ENCODE measurements around the gene CACNA2D3.
A peak's percentile ranks its signal among the peaks of the same experiment; 100 is the strongest.

The CACNA2D3 gene

DNA sequence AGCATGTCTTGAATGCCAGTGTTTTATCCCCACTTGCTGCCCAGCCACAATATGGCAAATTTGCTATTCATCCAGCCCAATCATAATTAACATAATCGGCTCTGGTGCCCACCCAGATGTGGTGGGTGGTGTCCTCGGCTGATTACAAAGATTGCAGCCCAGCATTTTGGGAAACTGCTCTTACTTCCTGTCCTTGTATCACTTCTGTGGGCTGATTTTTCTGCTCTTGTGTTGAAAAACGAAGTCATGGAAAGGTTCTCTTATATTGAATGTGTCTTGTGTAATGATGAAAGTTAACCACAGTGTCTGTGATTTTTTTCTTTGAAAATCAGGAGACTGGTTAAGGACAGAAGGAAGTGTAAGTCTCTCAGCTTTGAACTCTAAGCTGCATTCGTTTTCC, 141.7 kb downstream of the CACNA2D3 start:
- FAIRE-seq = no peak

DNA sequence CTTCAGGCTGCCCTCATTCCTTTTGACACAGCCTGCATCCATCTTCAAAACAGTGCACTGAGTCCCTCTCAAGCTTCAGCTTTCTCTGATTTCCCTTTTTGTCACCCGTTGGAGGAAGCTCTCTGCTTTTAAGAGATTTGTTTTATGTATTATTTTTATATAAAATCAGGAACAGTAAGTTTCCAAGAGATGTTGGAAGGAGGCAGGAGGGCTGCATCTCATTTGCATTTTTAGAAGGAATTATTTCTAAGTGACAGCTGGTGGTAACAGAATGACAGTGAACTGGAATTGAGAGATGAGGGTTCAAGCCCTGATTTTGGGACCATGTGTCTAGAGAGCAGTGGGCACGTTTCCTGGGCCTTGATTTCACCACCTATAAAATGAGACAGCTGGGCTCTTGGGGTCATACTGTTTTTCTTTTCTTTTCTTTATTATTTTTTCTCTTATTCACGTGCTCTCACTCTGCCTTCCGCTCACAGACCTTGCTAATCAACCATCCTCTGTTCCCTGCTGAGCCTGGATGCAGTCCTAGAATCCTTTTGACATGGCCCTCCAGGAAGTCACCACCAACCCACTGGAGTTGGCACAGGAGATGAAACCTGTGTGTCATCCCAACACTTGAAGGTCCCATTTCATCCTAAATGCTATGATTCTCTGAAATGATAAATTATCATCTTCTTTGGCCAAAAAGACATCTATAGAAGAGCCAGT, 148.6 kb downstream of the CACNA2D3 start:
- DNase-seq (ENCODE audit: low spot score) = no peak

More for the DNA sequence above, 141.7 kb downstream of the CACNA2D3 start:
- DNase-seq (ENCODE audit: low spot score) = no peak

GRCh38 chr3:54273791-54274190, 151.4 kb downstream of the CACNA2D3 start:
- FAIRE-seq = no peak

More for the DNA sequence above, 148.6 kb downstream of the CACNA2D3 start:
- no peak for FAIRE-seq

GRCh38 chr3:54274607-54275006, 152.3 kb downstream of the CACNA2D3 start:
- no peak for FAIRE-seq
- DNase-seq (ENCODE audit: low spot score) = no peak

More at GRCh38 chr3:54273791-54274190, 151.4 kb downstream of the CACNA2D3 start:
- DNase-seq (ENCODE audit: low spot score) = no peak

- FAIRE-seq (no peak), DNase-seq (ENCODE audit: low spot score) (peak; percentile 44)
These were observed 156.7 kb downstream of the CACNA2D3 start for GRCh38 chr3:54279005-54279583.

- FAIRE-seq = no peak
- DNase-seq (ENCODE audit: low spot score) = no peak
These were observed 161.1 kb downstream of the CACNA2D3 start for GRCh38 chr3:54283470-54283869.

DNA sequence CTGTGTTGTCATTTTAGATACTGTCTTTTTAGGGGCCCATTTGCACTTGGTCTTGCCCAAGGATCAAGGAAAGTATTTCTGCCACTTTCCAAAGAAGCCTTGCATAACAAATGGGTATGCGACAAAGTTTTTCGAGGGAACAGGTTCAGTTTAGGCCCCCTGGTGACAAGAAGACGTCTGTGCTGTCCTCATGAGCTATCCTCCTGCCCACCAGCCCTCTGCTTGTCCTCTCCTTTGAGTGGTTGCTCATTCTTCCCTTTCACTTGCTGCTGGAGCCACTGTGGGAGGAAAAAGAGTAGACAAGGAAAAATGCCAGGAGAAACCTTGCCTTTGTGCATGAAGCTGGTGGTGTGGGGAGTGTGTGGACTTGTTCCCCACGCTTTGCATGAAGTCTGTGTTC, 171.9 kb downstream of the CACNA2D3 start:
- no peak for FAIRE-seq
- no peak for DNase-seq (ENCODE audit: low spot score)

DNA sequence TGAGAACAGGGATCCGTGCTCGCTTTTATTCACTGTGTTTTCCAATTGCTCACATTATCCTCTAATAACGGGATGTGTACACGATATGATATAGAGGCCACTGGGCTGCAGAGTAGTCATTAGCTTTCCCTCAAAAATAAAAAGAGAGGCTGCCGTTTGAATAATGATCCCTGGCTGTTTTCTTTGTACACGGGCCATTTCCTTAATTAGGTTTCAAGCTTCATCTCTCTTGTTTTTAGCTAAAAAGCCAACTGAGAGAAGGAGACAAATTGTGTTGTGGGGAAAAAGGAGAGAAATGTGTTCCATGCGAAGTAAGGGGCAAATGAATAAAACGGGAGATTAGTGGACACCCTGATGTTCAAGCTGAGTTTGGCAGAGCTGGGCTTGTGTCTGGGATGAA, 174.2 kb downstream of the CACNA2D3 start:
- DNase-seq (ENCODE audit: low spot score) (no peak), FAIRE-seq (no peak)

DNA sequence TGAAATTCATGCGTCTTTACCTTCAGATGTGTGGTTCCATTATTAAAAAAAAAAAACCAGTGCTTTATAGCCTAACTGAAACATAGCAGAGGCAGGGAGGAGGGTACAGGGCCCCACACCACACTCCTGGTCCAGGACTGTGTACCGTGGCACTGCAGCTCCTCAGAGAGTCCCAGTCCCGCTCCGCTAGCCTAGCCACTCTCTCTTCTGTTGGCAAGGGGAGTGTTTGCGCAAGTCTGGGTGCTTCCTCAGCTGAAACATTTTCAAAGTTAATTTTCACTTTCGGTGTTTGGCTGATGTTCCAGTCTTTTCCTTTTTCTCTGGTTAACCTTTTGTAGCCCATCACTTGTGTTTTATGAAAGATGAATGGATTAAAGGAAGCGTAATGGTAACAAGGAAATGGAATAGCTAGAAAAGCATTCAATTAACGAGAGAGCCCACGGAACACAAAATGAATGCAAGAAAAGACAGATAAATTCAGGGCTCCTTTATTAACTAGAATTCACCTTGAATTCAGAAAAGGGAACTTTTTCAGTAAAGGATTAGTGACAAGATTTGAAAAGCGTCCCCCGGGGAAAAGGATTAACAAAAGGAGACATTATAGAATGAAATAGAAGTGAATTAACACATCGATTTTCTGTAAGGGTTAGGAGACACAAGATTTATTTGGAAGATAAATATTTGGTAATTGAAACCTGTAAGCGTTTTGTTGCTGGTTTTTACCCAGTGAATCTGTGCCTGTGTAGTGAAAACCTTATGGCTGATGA, 177.0 kb downstream of the CACNA2D3 start:
- FAIRE-seq (no peak), DNase-seq (ENCODE audit: low spot score) (no peak)

GRCh38 chr3:54303517-54304375, 181.4 kb downstream of the CACNA2D3 start:
- DNase-seq (ENCODE audit: low spot score) (no peak), FAIRE-seq (no peak)

- DNase-seq (ENCODE audit: low spot score) = no peak
- no peak for FAIRE-seq
These were observed 182.5 kb downstream of the CACNA2D3 start for GRCh38 chr3:54304877-54305276.

GRCh38 chr3:54305409-54306099, 183.2 kb downstream of the CACNA2D3 start:
- FAIRE-seq (no peak), DNase-seq (ENCODE audit: low spot score) (no peak)

- DNase-seq (ENCODE audit: low spot score) (no peak), FAIRE-seq (no peak)
These were observed 185.3 kb downstream of the CACNA2D3 start for GRCh38 chr3:54307566-54308180.

GRCh38 chr3:54309601-54310000, 187.2 kb downstream of the CACNA2D3 start:
- no peak for DNase-seq (ENCODE audit: low spot score)

GRCh38 chr3:54311211-54311747, 188.9 kb downstream of the CACNA2D3 start:
- no peak for DNase-seq (ENCODE audit: low spot score)
- no peak for FAIRE-seq

More at GRCh38 chr3:54309601-54310000, 187.2 kb downstream of the CACNA2D3 start:
- no peak for FAIRE-seq

DNA sequence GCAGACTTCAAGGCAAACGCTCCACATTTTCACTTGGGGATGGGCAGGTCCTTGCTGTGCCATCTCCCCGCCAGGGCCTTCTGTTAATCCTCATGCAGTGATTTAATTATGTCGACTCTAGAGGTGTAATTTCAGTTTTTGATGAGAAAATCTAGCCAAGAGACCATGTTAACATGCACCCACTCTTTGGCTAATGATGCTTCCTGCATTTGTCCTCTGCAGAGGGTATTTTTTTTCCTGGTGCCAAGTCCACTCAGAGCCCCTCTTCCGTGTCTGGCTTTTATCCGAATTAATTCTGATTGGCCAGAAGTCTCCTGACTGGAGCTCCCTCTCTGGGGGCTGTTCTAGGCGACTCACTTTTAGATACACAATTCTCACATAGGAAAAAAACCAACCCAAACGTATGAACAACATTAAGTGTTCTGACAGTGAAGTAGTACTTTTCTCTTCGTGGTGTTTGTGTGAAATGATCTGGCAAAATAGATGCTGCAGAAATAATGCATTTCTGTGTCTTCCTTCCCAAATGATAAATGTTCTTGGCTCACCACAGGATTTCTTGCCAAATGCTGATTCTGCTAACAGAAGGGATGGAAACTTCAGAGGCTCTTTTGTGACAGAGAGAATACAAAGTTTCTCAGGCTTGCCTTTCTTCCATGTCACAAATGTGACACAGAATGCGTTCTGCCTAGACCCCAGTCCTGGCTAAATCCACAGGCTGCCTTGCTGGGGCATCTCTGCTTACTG, 190.0 kb downstream of the CACNA2D3 start:
- no peak for DNase-seq (ENCODE audit: low spot score)
- FAIRE-seq = no peak

- DNase-seq (ENCODE audit: low spot score) = no peak
- FAIRE-seq = no peak
These were observed 191.1 kb downstream of the CACNA2D3 start for GRCh38 chr3:54313418-54313817.

GRCh38 chr3:54321520-54321919, 199.2 kb downstream of the CACNA2D3 start:
- DNase-seq (ENCODE audit: low spot score) = no peak
- FAIRE-seq = no peak

GRCh38 chr3:54322354-54322753, 200.0 kb downstream of the CACNA2D3 start:
- DNase-seq (ENCODE audit: low spot score) (no peak), FAIRE-seq (no peak)
